Memory B cell (primary cell): ENCODE measurements around the gene KCNJ1.

Experiments used
- ATAC-seq: fragments of 150-1000 bp; cut with Tn5 transposase; 2 replicates; pipeline ENCODE4 v1.10.0; 2021; ENCODE audit warnings: low read depth, mild to moderate bottlenecking, moderate library complexity
- DNase-seq, 2 donors: peaks; one replicate each; pipeline ENCODE4 v3.0.0; 2022; ENCODE audit warnings: low spot score in 2 of 2
- H3K27ac Mint-ChIP-seq: one replicate; pipeline ENCODE4 v1.8.0; 2022; ENCODE audit warnings: mild to moderate bottlenecking, moderate library complexity, mixed read lengths
- H3K27me3 Mint-ChIP-seq: one replicate; pipeline ENCODE4 v1.8.0; 2022; ENCODE audit warnings: mixed read lengths
- H3K36me3 Mint-ChIP-seq: one replicate; pipeline ENCODE4 v1.8.0; 2022; ENCODE audit warnings: mild to moderate bottlenecking, mixed read lengths
- H3K4me1 Mint-ChIP-seq: one replicate; pipeline ENCODE4 v1.8.0; 2022; ENCODE audit warnings: mixed read lengths
- H3K4me3 Mint-ChIP-seq: one replicate; pipeline ENCODE4 v1.8.0; 2022; ENCODE audit warnings: mild to moderate bottlenecking, moderate library complexity, mixed read lengths
- H3K9me3 Mint-ChIP-seq: one replicate; pipeline ENCODE4 v1.8.0; 2022; ENCODE audit warnings: mixed read lengths

Gene KCNJ1

DNA sequence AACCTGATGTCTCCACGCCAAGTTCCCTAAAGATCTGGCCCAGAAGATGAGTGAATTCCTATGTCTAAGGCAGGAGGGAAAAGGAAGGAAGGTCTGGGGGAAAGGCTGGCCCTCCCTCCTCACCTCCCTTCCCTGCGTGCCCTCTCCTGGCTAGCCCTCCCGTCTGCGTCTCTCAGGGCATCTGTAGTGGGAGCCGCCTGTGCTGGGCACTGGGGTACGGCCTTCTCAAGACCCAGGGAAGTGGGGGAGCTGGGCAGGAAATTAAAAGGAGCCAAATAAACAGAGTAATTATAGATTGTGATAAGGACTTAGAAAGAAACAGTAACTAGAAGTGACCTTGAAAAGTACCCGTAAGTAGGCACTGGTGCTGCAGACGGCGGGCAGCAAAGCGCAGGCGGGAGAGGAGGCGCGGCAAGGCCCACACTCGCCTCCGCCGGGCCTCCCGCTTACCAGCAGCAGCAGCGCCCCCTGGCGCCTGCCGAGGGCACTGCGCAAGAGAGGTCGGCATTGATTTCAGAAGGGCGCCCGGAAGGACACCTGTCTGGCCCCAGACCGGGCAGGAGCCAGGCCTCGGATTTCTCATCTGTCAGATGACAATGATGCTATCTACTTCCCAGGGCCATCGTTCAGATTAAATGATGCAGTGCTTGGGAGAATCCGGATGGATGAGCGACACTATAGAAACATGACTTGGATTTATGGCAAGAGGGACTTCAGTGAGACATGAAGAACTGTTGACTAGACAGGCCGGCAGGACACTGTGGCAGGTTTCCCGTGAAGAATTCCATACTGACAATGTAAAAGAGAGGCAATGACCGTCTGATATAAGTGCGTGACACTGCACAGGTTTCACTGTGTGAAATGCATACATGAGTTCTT, 7.3 kb downstream of the KCNJ1 start:
- ATAC-seq (peak; percentile 95), DNase-seq (peak; percentile 85 to 90)
- Mint-ChIP-seq H3K36me3 (peaks cover 2% of the 10 kb centered on the region), H3K27me3 (no peaks in the 10 kb centered on the region), H3K9me3 (no peaks in the 10 kb centered on the region), H3K4me3 (no peak overlapping the region), H3K4me1 (peaks cover 31% of the 10 kb centered on the region), H3K27ac (no peak overlapping the region)

DNA sequence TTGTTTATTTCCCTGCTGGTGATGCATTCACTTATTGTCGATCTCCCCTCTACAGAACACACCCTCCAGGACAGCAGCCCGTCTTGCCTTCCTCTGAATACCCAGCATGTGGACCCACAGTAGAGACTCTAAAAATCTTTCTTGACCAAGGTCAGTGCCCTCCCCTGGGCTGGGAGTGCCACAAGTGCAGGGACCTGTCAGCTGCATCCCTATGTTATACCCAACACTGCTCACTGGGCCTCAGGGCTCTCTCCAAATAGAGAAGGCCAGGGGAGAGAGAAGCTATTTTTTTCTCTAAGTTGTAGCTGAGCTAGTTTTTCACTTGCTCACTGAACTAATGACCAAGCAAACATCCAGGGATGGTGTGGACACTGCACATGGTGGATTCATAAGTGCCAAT, 9.8 kb downstream of the KCNJ1 start:
- peaks cover 29% of the 10 kb centered on the region for H3K4me1 Mint-ChIP-seq
- ATAC-seq, result no peak
- H3K4me3 Mint-ChIP-seq, result no peak overlapping the region
- H3K27ac Mint-ChIP-seq, result no peak overlapping the region
- no peaks in the 10 kb centered on the region for H3K27me3 Mint-ChIP-seq
- peaks cover 2% of the 10 kb centered on the region for H3K36me3 Mint-ChIP-seq
- no peaks in the 10 kb centered on the region for H3K9me3 Mint-ChIP-seq
- no peak for DNase-seq

DNA sequence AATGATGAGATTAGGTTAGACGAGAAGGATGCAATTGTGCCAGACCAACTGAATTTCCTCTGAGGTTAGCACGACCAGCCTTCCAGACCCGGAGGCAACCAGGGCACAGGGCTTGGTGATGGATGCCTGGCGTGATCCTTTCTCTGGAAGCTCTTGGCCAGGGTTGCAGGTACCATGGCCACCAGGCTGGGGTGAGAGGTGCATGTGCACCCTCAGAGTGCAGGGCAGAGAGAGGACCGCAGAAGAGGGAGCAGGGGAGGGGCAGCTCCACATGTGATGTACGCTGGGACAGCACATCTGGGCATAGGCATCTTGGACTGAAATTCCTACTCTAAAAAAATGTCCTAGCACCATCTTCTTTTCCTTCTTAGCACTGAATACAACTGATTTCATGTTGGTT, 10.9 kb downstream of the KCNJ1 start:
- Mint-ChIP-seq H3K4me1 (peaks cover 29% of the 10 kb centered on the region), H3K9me3 (no peaks in the 10 kb centered on the region), H3K27ac (no peak overlapping the region), H3K36me3 (peaks cover 2% of the 10 kb centered on the region), H3K27me3 (no peaks in the 10 kb centered on the region), H3K4me3 (no peak overlapping the region)
- DNase-seq (no peak), ATAC-seq (no peak)

- no peaks in the 10 kb centered on the region for H3K27me3 Mint-ChIP-seq
- no peak overlapping the region for H3K27ac Mint-ChIP-seq
- DNase-seq, result no peak
- no peaks in the 10 kb centered on the region for H3K9me3 Mint-ChIP-seq
- no peak overlapping the region for H3K4me3 Mint-ChIP-seq
- no peak for ATAC-seq
- peaks cover 29% of the 10 kb centered on the region for H3K4me1 Mint-ChIP-seq
- H3K36me3 Mint-ChIP-seq, result peaks cover 2% of the 10 kb centered on the region
Measured at GRCh38 chr11:128854841-128855240, 12.3 kb downstream of the KCNJ1 start.

GRCh38 chr11:128853559-128853958, 13.5 kb downstream of the KCNJ1 start:
- Mint-ChIP-seq H3K4me1 (peaks cover 36% of the 10 kb centered on the region), H3K4me3 (no peak overlapping the region), H3K36me3 (peaks cover 2% of the 10 kb centered on the region), H3K9me3 (no peaks in the 10 kb centered on the region), H3K27ac (no peak overlapping the region), H3K27me3 (no peaks in the 10 kb centered on the region)
- ATAC-seq (peak; percentile 74), DNase-seq (no peak)

DNA sequence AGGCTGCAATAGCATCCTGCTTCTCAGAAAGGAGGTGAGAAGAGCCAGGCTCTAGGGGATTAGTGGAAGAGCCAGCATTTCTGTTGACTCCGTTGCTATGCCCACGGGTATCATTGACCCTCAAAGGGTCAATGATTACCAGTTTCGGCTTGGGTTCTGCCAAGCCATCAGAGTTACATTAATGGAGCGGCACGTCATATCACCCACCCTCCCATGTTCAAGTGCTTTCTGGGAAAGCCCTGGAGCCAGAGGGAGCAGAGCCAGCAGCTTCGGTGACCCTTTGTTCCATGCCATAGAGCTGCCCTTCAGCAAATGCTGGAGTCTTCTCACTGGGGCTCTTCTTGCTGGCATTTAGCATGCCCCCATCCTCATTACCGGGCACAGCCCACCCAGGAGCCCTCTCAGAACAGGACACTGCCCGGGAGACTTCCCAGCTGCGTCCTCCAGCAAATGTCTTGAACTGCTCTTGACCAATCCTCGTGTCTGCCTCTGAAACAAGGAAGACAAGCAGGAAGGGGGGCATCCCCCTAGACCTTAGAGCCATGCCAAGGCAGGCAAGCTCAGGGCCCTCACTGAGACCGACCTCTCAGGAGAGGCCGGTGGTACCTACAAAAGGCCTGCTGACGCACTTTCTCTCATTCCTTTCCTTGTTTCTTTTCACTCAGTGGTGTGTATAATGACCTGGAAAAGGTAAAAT, 14.6 kb downstream of the KCNJ1 start:
- ATAC-seq, result no peak
- H3K27me3 Mint-ChIP-seq, result no peaks in the 10 kb centered on the region
- DNase-seq, result no peak
- H3K9me3 Mint-ChIP-seq, result no peaks in the 10 kb centered on the region
- no peak overlapping the region for H3K27ac Mint-ChIP-seq
- peaks cover 35% of the 10 kb centered on the region for H3K4me1 Mint-ChIP-seq
- H3K36me3 Mint-ChIP-seq, result peaks cover 2% of the 10 kb centered on the region
- H3K4me3 Mint-ChIP-seq, result no peak overlapping the region

DNA sequence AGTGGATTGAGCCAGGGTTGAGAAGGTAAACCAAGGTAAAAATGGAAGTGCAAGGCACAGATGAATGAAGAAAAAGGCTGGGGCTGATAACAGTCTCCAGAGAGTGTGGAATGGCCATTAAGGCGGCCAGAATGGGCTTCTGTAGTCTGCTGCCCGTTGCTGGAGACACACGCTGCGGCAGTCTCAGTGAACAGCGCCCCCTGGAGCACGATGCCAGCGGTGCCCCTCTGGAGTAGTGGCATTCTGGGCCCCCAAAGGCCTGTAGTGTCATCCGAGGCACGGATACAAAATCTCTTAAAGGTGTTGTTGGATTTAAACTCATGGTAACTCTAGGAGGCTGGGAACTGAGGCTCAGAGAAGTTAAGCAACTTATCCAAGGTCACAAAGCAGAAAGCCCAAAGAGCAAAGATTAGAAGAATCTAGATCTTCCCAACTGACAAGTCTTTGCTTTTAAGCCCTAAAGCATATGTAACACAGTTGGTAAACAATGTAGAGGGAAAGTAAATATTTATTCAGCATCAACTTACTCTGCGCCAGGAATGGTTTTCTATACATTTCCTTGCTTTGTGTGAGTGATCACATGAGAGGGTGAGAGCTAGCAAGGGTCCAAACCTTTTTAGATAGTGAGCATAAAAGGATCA, 18.2 kb downstream of the KCNJ1 start:
- Mint-ChIP-seq H3K4me1 (peaks cover 43% of the 10 kb centered on the region), H3K36me3 (peaks cover 3% of the 10 kb centered on the region), H3K9me3 (no peaks in the 10 kb centered on the region), H3K27me3 (no peaks in the 10 kb centered on the region), H3K27ac (peak overlapping the region; percentile 18), H3K4me3 (no peak overlapping the region)
- DNase-seq (peak; percentile 71 to 79), ATAC-seq (peak; percentile 70)

DNA sequence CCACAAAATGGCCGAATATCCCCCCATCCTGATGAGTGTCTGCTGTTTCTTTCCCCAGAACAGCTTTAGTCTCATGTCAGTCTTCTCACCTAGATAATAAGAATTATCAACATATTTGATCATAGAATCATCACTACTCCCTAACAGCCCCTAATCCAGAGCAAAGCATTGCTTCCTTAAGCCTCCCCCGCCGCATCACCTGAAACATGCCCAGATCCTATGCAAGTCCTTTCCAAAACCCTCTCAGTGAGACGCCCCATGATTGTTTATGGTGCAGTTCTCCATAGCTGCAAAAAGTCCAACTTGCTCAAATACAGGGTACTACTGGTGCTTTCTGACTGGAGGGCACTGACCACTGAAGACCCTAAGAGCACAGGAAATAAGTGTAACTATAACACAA, 20.1 kb downstream of the KCNJ1 start:
- Mint-ChIP-seq H3K36me3 (peaks cover 3% of the 10 kb centered on the region), H3K4me3 (no peak overlapping the region), H3K27me3 (no peaks in the 10 kb centered on the region), H3K9me3 (no peaks in the 10 kb centered on the region), H3K27ac (peak overlapping the region; percentile 36), H3K4me1 (peaks cover 51% of the 10 kb centered on the region)
- DNase-seq (no peak), ATAC-seq (no peak)

- ATAC-seq (peak; percentile 37), DNase-seq (no peak)
- peaks cover 63% of the 10 kb centered on the region for H3K4me1 Mint-ChIP-seq
- H3K36me3 Mint-ChIP-seq, result peaks cover 3% of the 10 kb centered on the region
- peak overlapping the region; percentile 47 for H3K4me3 Mint-ChIP-seq
- no peaks in the 10 kb centered on the region for H3K9me3 Mint-ChIP-seq
- H3K27me3 Mint-ChIP-seq, result no peaks in the 10 kb centered on the region
- H3K27ac Mint-ChIP-seq, result peak overlapping the region; percentile 91
Measured at GRCh38 chr11:128845334-128845780, 21.7 kb downstream of the KCNJ1 start.

DNA sequence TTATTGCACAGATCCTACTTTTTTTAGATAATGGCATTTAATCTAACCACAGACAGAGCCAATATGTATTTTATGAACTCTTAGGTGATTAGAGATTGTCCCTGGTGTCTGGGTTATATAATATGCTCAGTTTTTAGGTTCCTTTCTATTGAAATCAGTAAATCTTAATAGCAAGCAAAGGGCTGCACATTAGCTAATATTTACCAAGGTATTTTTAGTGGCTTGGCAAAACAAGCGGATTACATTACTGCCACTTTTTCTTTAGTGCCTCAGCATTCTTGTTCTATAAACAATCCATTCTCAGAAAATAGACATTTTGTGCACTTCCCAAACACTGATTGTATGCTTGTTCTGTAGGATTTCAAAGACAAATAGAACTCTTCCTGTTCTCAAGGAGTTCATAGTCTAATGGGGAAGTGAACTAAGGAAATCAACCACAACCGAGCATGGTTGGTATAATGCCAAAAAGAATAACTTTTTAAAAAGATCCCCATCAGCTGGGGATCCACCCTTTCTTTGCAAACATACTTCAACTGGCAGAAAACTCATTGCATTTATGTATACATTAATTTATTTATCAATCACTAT, 23.8 kb downstream of the KCNJ1 start:
- peaks cover 60% of the 10 kb centered on the region for H3K4me1 Mint-ChIP-seq

GRCh38 chr11:128841461-128842072, 25.5 kb downstream of the KCNJ1 start:
- ATAC-seq (peak; percentile 82), DNase-seq (peak; percentile 38 to 60)
- Mint-ChIP-seq H3K4me1 (peaks cover 66% of the 10 kb centered on the region), H3K9me3 (no peaks in the 10 kb centered on the region), H3K36me3 (peaks cover 10% of the 10 kb centered on the region), H3K4me3 (peak overlapping the region; percentile 33), H3K27ac (peak overlapping the region; percentile 99), H3K27me3 (no peaks in the 10 kb centered on the region)

More for the DNA sequence above, 23.8 kb downstream of the KCNJ1 start:
- no peak overlapping the region for H3K4me3 Mint-ChIP-seq
- H3K36me3 Mint-ChIP-seq, result peaks cover 9% of the 10 kb centered on the region
- H3K27ac Mint-ChIP-seq, result peak overlapping the region; percentile 99
- no peak for ATAC-seq
- H3K27me3 Mint-ChIP-seq, result no peaks in the 10 kb centered on the region
- H3K9me3 Mint-ChIP-seq, result no peaks in the 10 kb centered on the region
- DNase-seq, result no peak

DNA sequence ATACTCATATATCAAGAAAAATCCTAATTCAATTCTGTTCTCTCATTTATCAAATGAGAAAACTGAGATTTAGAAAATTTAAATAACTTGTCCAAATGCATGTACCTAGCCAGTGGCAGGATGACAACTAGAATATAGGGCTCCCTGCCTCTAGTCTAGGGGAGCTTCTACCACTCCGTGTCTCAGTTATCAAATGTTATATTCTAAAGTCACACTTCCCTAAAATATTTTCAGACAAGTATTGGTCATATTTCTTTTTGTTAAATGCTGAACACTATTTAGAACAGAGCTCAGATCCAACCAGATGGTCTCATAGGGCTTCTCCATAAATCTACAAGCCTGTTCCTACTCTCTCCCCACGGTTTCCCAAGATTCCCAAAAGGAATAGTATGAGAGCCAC, 26.3 kb downstream of the KCNJ1 start:
- DNase-seq (no peak), ATAC-seq (peak; percentile 31)
- peak overlapping the region; percentile 33 for H3K4me3 Mint-ChIP-seq
- no peaks in the 10 kb centered on the region for H3K9me3 Mint-ChIP-seq
- H3K36me3 Mint-ChIP-seq, result peaks cover 13% of the 10 kb centered on the region
- no peaks in the 10 kb centered on the region for H3K27me3 Mint-ChIP-seq
- H3K4me1 Mint-ChIP-seq, result peaks cover 70% of the 10 kb centered on the region
- peak overlapping the region; percentile 99 for H3K27ac Mint-ChIP-seq

DNA sequence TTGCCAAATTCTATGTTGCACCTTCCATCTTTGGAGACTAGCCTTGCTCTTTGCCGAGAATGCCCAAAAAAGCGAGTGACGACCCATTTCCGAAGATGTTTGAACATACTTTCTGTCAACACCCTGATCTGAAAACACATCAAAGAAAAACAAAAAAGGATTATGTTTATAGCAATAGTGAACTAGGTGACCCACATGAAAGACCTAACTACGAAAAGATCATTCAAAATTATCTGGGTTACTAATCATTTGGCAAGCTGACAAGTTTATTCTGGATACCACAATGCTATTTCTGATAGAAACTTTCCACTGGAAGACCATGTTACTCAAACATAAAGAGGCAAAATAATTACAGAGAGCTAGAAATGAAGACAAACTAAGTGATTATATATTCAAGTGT, 27.0 kb downstream of the KCNJ1 start:
- H3K27ac Mint-ChIP-seq, result no peak overlapping the region
- H3K4me1 Mint-ChIP-seq, result peaks cover 64% of the 10 kb centered on the region
- no peaks in the 10 kb centered on the region for H3K9me3 Mint-ChIP-seq
- ATAC-seq (no peak), DNase-seq (no peak)
- H3K4me3 Mint-ChIP-seq, result no peak overlapping the region
- H3K27me3 Mint-ChIP-seq, result no peaks in the 10 kb centered on the region
- peaks cover 13% of the 10 kb centered on the region for H3K36me3 Mint-ChIP-seq
